Nucleus accumbens (tissue), 56 donors: ENCODE measurements around the gene PURB.
"Not testable (repeated sequence)": the region's sequence is repeated elsewhere in the genome, so short reads cannot be mapped to it uniquely, and the experiment has no call there.

Source experiments
- DNase-seq, 56 donors: peaks; one replicate each; lab custom pipeline; 2025; lab: John Stamatoyannopoulos, UW

PURB gene

DNA sequence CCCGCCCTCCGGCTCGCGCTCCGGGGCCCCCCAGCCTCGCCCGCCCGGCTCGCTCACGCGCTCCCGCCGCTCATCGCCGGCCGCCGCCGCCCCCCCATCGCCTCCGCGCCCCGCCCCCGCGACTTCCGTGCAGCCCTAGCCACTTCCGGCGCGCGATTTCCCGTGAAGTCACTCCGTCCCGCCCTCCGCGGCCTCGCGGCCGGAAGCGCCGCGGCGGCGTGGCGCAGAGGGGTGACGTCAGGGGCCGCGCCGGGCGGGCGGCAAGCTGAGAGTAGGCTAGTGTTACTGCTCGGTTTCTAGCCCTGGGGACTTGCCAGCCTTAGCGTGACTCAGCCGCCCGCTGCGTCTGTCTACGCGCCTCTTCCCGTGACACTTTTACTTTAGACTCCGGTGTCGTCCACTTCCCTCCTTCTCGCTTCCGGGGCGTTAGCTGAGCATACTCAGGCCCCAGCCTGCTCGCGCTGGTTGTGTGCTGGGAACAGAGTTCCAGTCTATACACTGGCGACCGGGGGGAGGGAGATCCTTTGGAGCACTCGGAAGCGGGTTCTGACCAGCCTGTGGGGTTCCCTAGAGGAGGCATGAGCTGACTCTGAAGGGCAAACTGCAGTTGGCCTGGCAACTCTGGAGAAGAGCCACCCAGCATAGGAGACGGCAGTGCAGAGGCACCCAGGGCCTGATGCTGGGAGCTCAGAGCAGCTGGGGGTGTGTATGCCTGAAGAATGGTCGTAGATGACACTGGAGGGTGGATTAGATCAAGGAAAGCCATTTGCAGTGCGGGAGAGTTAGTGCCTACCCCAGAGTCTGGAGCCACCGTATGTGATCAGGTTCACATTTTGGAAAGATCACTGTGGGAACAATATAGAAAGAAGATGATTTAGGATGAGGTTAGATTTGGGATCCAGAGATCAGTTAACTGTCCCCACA is at the start of gene PURB:
TSS of gene PURB (minus strand) at position 137 of the 924 bp plus-strand sequence. CDS start 182 bp downstream, outside the sequence.
- DNase-seq, result peak; percentile 59 to 97 (median 90)

DNA sequence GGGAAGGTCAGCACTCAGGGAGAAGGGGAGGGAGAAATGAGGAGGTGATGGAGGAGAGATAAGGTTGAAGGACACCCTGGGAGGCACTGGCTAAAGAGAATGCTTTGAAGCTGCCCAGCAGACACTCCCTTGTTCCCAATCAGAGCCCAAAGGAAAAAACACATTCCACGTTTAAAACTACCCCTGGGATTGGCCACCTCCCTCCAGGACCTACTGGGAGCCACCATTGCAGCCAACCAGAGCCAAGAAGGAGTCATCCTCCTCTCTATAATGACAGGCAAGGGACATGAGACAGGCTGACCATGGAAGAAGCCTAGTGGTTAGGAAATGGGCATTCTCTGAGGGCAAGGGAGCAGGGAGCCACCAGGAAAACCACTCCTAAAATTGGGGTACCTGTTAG is 49.7 kb upstream of the PURB start:
- DNase-seq, result no peak

DNA sequence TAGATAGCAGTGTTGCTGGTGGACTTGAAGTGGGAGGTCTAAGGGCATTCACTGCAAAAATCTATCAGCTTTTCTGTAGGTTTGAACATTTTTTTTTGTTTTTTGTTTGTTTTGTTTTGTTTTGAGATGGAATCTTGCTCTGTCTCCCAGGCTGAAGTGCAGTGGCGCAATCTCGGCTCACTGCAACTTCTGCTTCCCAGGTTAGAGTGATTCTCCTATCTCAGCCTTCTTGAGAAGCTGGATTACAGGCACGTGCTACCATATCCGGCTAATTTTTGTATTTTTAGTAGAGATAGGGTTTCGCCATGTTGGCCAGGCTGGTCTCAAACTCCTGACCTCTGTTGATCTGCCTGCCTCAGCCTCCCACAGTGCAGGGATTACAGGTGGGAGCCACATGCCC is 49.2 kb upstream of the PURB start:
- not testable (repeated sequence) for DNase-seq

DNA sequence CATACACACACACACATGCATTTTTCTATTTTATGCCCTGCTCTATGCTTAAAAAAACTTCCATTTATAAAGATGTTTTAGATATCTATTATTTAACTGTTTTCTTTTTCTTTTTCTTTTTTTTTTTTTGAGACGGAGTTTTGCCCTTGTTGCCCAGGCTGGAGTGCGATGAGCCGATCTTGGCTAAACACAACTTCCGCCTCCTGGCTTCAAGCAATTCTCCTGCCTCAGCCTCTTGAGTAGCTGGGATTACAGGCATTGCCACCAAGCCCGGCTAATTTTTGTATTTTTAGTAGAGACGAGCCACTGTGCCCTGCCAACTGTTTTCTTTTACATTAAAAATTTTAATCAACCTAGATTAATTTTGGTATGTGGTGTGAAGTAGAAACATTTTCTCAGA is 45.6 kb upstream of the PURB start:
- no peak for DNase-seq

DNA sequence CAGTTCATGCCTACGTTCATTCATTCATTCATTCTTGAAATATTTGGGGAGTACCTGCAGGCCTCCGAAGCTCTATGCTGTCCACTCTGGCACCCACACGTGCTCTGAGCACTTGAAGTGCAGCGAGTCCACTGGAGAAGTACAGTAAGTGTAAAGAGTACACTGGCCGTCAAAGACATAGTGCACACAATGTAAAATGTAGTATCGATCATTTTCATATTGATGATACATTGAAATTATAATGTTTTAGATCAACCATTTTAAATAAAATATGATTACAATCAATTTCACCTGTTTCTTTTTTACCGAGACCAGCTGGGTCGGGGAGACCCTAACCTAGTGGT is 37.0 kb upstream of the PURB start:
- DNase-seq, result no peak

DNA sequence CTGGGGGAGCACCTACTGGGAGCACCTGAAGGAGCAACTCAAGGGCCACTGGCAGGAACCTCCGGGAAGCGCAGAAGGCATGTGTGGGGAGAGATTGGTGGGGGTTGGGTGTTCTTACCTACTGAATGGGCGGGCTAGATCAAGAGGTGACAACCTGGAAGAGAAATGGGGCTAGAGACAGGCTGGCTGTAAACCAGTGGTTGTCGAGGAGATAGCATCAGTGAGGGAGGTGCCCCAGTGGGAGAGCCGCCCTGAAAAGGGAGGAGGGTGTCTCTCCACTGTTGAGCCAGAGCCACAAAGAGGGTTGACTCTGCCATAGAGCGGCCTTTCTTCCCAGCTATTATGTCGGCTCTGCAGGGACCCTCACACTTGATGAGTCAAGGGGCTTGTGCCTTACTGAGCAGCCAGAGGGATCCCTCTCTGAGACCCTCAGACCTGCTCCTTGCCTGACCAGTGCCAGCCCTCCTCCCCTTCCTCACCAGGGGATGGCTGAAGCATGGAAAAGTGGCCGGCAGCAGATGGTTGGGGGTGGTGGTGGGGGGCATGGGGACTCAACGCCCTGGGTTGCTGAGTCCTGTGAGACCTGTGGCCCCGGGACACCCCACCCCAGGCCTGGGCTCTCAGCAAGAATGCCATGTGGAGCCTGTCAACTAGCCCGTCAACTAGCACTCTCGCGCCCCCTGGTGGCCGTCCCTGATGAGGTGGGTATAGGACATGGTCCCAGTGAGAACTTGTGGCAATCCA is 36.4 kb upstream of the PURB start:
- peak in 53 of 56 donors; percentile 17 to 95 (median 72) for DNase-seq

DNA sequence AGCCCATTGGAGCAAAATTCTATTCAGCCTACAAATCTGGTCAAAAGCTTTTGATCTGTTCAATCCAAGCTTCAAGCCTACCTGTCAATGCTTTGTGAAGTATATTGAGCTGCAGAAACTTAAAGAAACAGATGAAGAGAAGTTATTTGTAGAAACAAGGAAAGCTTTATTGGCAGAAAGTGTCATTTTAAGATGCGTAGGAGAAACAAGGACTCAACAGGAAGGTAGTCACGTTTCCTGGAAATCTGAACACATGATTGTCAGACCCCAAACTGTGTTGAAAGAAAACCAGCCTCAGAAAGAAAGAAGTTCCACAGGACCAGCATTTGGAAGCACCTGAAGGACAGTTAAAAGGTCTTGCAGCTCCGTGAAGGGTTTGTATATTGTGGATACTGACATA is 34.8 kb upstream of the PURB start:
- no peak for DNase-seq

DNA sequence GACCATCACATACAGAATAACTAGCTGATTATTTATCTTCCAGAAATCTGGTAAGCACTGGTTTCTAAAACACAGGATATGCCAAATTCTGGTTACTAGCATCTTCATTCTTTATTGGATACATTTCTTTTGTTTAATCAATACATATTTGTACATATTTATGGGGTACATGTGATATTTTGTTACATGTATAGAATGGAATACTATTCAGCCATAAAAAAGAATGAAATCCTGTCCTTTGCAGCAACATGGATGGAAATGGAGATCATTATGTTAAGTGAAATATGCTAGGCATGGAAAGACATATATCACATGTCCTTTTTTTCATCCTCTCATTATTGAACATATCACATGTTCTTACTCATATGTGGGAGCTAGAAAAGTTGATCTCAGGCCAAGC is 32.7 kb upstream of the PURB start:
- no peak for DNase-seq

DNA sequence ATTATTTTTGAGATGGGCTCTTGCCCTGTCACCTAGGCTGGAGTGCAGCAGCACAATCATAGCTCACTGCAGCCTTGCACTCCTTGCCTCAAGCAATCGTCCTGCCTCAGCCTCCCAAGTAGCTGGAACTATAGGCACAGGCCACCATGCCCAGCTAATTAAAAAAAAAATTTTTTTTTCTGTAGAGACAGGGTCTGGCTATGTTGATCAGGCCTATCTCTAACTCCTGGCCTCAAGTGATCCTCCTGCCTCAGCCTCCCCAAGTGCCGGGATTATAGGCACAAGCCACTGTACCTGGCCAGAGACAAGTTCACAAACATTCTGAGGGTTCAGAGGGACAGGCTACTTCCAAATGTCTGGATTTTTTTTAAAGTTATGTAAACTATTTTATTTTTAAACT is 32.1 kb upstream of the PURB start:
- no peak for DNase-seq

DNA sequence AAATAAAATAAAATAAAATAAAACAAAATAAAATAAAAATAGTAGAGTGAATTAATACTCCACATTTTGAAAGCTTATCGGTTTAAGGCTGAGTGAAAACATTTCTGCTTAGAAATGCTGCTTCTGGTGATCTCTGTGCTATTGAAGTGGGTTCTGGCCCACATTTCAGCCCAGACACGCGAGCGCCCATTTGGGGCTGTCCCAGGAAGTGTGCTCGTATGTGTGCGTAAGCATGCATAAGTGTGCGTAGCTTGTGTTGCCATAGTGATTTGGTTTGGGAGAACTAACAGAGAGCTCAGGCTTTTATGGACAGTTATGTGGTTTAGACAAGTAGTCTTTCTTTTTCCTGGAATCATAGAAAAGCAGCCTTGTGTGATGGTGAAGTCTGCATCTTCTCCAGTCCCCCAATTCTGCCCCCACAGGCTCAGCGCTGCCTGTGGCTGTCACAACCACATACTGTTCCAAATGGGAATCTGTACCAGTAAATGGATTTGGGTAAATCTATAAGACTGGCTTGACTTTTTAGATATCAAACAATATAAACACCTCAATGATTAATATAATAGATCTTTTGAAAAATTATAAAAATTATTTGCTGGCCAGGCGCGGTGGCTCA is 29.8 kb upstream of the PURB start:
- DNase-seq, result peak in 3 of 56 donors; percentile 14 to 19 (median 18)

DNA sequence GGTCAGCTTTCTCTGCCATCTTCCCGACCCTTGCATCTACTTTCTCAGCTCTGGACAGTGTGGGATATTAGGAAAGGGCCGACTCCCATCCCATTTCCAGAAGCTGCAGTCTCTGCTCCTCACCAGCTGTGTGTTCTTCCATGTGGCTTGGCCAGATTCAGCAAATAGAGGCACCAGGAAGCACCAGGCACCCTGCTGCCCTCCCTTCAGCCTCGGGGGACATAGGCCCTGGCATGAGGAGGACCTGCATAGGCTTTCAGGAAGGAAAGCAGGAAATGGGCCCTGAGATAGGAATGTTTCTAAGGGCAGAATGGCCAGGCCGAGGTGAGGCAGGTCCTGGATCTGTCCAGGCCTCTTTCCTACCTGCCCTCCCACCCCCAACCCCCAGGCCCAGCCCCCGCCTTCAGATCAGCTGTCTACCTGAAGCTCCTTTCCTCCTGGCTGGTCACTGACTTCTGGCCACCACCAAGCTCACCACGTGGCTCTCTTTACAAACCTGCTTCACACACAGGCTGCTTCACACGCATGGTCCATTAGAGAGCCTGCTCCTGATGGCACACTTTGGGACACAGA is 27.5 kb upstream of the PURB start:
- DNase-seq, result no peak

DNA sequence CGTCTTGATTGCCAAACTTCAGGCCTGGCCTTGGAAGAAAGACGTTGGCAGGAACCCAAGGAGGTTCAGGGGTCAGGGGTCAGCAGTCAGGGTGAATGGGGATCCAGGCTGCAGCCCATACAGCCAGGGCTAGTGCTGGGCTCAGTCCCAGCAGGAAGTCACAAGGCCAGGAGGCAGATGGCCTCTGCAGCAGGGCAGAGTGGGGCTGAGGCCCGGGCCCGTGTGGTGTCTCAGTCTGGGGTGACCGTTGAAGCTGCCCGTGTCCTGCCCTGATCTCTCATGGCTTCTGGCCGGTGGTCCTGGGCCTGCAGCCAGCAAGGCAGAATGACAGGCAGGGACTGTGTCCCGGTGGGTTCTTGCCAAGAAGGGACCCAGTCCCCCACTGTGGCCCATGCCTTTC is 26.6 kb upstream of the PURB start:
- peak in 8 of 56 donors; percentile 12 to 36 (median 30) for DNase-seq

DNA sequence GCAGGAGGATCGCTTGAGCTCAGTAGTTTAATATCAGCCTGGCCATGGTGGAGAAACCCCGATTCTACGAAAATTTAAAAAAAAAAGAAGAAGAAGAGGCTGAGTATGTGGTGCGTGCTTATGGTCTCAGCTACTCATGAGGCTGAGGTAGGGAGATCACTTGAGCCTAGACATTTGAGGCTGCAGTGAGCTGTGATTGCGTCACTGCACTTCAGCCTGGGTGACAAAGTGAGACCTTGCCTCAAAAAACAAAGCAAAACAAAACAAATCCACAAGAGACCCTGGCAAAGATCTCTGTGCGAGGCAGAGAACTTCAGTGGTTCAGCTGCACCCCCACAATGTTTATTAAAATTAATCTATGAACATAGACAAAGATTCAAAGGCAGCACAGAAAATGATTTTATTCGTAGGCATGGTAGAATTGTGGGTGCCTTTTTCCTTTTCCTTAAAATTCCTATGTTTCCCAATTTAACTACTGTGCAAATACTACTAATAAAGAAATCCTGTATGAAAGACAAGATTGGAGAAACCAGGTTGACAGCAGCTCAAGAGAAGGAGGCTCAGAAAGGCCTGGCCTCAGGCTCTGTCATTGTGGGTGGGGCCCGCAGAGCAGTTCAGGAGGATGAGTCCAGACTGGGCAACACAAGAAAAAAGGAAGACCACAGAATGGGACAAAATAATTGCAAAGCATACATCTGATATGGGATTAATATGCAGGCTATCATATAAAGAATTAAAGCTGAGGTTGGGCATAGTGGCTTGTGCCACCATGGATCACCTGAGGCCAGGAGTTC is 24.5 kb upstream of the PURB start:
- DNase-seq, result no peak

DNA sequence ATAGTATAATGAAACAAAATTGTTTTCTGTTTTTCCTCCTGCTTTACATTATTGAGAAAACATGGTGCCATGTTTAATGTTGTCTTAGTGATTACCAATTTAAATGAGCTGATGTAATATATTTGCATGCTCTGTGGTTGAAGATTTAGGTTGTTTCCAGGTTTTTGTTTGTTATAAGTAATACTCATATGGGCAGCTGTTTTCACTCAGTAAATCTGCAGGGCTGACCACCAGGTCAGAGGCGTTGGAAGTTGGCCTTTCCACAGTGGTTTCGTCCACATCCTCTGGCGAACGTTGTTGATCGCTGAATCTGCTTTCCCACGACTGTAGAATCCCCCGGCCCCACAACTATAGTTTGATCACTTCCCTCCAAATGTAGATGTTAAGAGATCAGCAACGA is 21.6 kb upstream of the PURB start:
- DNase-seq, result no peak

DNA sequence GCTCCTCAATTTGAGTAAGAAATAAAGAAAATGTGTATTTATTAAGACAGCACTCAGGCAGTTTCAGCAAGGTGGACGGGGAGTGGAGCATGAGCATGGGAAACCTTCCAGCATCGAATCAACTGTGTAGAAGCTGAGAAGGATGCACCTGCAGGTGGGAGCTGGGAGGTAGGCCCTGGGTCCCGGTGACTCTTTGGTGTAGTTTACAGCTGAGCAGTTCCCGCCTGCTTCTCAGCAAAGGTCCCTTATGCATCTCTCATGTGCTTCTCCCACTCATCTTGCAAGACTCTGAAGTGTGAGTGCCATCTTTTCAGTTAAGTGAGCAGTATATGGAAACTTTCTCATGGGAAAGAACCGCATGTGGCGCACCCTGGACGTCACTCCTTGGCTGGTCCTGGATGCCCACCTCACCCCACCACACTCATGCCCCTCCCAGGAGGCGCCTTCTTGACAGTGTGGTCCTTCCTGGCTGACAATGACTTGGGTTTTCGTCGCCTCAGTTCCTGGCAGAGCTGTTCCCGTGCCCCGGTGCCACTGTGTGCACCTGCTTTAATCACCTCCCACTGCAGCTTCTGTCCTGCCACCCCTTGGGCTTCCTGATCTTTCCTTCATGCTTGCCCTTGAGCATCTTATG is 19.8 kb upstream of the PURB start:
- DNase-seq, result no peak

DNA sequence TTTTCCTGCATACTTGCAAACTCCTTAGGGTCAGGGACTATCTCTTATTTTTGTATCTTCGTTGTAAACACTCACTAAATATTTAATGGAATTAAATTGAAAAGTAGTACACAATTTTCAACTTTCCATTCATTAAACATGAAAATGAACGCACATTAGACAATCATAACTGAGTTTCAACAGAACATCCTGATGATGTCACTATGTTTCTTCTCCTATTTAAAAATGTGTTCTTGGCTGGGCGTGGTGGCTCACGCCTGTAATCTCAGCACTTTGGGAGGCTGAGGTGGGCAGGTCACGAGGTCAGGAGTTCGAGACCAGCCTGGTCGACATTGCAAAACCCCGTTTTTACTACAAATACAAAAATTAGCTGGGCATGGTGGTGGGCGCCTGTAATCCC is 14.1 kb upstream of the PURB start:
- DNase-seq, result no peak

DNA sequence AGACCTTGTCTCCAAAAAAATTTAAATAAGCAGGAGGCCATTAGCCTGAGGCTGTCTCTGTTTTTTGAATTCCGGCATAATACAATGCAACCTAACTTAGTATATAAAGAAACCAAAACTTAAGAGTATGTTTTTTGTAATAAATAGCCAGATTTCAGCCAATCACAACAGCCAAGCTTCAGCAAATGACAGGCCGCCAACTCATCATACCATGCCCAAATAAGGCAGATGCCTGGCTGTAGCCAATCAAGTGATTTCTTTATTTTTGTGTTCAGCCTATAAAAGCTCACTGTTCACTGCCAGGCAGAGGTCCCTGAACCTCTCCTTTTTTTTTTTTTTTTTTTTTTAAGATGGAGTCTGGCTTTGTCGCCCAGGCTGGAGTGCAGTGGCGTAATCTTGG is 12.7 kb upstream of the PURB start:
- no peak for DNase-seq

DNA sequence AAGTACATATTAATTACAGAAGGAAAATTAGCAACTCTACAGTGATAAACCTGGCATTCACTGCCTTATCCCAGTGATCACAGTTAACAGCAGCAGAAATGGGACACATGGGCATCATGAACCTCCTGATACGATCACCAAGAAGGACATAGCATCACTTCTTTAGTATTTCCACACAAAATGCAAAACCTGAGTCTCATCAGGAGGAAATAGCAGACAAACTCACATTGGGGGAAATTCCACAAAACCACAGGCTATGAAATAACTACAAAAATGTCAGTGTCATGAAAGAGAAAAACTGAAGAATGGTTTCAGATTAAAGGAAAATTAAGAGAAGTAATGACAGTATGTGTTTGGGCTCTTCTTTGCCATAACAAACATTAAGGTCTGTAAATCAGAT is 12.0 kb upstream of the PURB start:
- no peak for DNase-seq

DNA sequence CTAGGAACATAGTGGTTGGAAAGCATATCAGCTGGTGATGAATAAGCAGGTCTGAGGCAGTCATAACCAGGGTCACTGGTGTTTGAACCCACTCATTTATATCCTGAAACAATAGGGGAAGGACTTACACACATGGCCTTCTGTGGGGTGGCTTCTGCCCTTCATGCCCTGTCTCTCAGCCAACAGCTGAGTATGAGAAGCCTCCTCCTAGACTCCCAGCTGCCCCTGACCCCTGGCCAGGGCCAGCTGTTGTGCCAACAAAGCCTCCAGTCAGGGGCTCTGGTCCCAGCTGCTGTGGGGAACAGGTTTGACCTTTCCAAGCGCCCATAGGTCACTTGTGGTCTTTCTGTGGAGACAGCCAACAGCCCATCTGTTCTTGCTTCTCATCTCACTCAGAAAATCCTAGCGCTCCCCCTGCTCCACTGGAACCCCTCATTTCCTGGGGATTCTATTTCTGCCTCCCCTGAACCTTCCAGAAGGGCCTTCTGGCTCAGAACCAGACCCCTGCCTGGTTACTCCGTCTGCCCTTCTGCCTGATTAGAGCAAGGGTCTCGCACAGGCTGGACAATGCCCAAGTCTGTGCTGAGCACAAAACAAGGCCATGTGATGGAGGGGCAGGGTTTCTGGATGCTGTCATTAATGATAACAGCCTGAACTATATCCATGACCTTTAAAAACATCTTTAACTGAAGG is 9.7 kb upstream of the PURB start:
- DNase-seq, result peak in 42 of 56 donors; percentile 14 to 80 (median 44)
